Stimulated activated CD4-positive, alpha-beta T cell treated with anti-CD3 and anti-CD28 coated beads, Interleukin-1b, Interleukin-23, amount 100 ng/mL, for 24 hours (primary cell): ENCODE measurements around the gene PRR13.

Experiments
- DNase-seq, 4 experiments: peaks; one replicate each; pipeline ENCODE4 v3.0.0-alpha.2; 2020; ENCODE audit warnings: low read depth in 4 of 4, low spot score in 1 of 4

Gene PRR13

DNA sequence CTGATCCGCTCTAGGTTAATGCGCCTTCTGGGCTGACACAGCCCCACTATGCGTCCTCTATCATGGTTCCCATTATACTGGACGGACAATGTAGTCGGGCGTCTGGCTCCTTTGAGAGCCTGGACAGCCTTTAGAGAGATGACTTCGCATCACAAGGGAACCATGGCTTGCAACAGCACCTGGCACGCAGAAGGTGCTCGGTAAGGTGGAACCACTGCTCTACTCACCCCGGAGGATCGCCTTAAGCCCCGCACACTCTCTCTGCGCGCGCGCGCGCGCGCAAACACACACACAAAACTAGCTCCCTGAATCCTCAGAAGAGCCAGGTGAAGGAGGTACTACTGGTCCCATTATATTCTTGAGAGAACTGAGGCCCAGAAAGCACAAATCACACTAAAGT is 50.7 kb downstream of the PRR13 start:
- DNase-seq = no peak

DNA sequence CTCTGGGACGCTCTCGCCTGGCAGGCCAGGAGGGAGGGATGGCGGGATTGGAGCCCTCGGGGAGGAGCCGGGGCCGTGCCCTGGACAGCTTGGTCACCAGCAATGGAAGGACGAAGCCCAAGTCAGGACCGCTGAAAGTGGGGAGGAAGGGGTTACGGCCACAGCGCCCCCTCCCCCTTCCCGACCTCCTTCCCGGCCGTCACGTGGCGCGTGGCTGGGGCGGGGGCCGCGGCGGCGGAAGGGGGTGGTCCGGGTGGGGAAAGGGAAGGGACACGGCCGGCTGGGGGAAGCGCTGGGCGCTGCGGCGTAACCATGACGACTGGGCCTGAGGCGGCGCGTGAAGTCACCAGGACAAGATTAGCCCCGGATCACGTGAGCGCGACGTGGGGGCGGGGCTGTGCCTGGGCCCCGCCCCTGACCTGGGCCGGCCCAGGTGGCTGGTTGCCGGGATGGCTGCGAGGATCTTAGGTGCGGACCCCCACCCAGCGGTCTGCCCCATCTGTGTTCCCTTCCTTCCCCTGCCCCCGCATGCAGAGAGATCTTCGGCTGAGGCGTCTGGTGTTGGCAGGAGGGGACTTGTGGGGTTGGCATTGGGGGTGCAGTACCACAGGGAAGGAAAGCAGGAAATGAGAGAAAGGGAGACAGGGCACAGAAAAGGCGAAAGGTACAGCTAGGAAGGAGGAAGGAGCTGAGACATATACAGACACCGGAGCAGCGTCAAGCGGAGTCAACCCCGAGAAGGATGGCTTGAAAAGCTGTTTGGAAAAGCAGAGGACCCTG is 51.5 kb downstream of the PRR13 start:
- peak; percentile 72 to 80 (median 74) for DNase-seq

DNA sequence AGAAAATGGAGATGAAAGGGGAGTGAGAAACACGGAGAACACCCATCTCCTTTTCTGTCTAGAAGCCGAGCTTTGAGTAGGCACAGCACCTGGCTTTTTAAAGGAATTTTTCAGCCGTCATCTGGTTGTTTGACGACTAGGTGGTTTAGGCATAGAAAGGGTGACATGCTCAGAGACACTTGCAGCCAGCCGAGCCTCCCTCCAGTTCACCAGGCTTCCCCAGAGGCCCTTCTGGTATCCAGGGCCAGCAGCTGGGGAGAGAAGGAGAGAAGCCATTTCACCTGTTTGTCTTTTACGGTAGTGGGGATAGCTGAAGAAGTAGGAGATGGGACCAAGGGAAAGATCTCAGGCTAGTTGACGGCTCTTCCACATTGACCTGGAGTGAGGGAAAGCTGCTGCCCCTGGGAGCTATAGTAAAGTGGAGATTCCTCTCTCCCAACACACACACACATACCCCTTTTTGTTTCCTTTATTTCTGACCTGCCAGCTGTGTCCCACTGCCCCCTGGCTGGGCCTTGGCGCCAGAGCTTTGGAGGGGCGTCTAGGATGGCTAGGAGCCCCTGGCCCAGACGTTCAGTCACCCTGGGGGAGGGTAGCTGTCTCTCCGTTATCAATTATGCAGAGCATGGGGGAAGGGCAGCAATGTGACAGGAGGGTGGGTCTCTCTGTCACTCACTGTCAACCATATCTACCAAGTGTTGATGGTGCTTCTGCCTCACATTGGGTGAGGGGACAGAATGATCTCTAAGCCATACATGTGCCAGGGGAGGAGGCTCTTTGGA is 52.3 kb downstream of the PRR13 start:
- no peak for DNase-seq
